ENCODE results near the gene PRF1.

- TF ChIP-seq CTCF (IDR thresholded peaks at IDR 0.05) (no peak), POLR2A (IDR thresholded peaks at IDR 0.05) (no peak)
Observed at GRCh38 chr10:70564901-70565351, 37.6 kb downstream of the PRF1 start.
